H9 (cell line): Measurements from ENCODE around the gene RNF213. TPM values are rescaled to one million over a fixed set of nuclear protein-coding genes. Genes with fewer than 3 reads are reported as not detected.
"Not testable (repeated sequence)": the region's sequence is repeated elsewhere in the genome, so short reads cannot be mapped to it uniquely, and the experiment has no call there.

Source experiments
- DNase-seq: peaks from one replicate; pipeline ENCODE4 v3.0.0-alpha.2; 2017
- H2AFZ ChIP-seq: one replicate; pipeline ENCODE4 v1.6.1; 2013; ENCODE audit warnings: mild to moderate bottlenecking, low read length, control low read depth, moderate library complexity
- H2AK5ac ChIP-seq: 2 replicates; pipeline ENCODE4 v1.6.1; 2013; ENCODE audit warnings: low read length, control low read depth, mixed read lengths; ENCODE audit not compliant: insufficient read length
- H2BK120ac ChIP-seq: one replicate; pipeline ENCODE4 v1.6.1; 2013; ENCODE audit warnings: low read depth, mild to moderate bottlenecking, low read length, control low read depth, inconsistent platforms; ENCODE audit not compliant: poor library complexity, severe bottlenecking
- H2BK12ac ChIP-seq: 2 replicates; pipeline ENCODE4 v1.6.1; 2013; ENCODE audit warnings: low read length, control low read depth, mixed read lengths, low read depth; ENCODE audit not compliant: insufficient read length
- H2BK15ac ChIP-seq: 2 replicates; pipeline ENCODE4 v1.6.1; 2013; ENCODE audit warnings: low read depth, low read length, control low read depth
- H2BK20ac ChIP-seq: one replicate; pipeline ENCODE4 v1.6.1; 2013; ENCODE audit warnings: low read depth, mild to moderate bottlenecking, low read length, control low read depth, inconsistent platforms; ENCODE audit not compliant: poor library complexity, severe bottlenecking
- H2BK5ac ChIP-seq: 2 replicates; pipeline ENCODE4 v1.6.1; 2013; ENCODE audit warnings: low read length, control low read depth, mixed read lengths; ENCODE audit not compliant: insufficient read length
- H3K14ac ChIP-seq: 2 replicates; pipeline ENCODE4 v1.6.1; 2013; ENCODE audit warnings: low read length, control low read depth; ENCODE audit not compliant: insufficient read depth
- H3K18ac ChIP-seq: 2 replicates; pipeline ENCODE4 v1.6.1; 2013; ENCODE audit warnings: low read depth, mild to moderate bottlenecking, mixed read lengths, low read length, control low read depth; ENCODE audit not compliant: insufficient read length
- H3K23ac ChIP-seq: 2 replicates; pipeline ENCODE4 v1.6.1; 2013; ENCODE audit warnings: low read length, control low read depth, mixed read lengths, low read depth; ENCODE audit not compliant: insufficient read length
- H3K23me2 ChIP-seq: 2 replicates; pipeline ENCODE4 v1.6.1; 2013; ENCODE audit warnings: low read depth, mild to moderate bottlenecking, mixed read lengths, low read length, control low read depth; ENCODE audit not compliant: insufficient read length, poor library complexity, severe bottlenecking
- H3K27ac ChIP-seq: 2 replicates; pipeline ENCODE4 v1.5.1; 2013; ENCODE audit warnings: low read length, control low read depth, mixed read lengths, low read depth; ENCODE audit not compliant: insufficient read length
- H3K27me3 ChIP-seq: 2 replicates; pipeline ENCODE4 v1.6.1; 2013; ENCODE audit warnings: low read length, control low read depth, inconsistent platforms; ENCODE audit not compliant: insufficient read depth
- H3K4ac ChIP-seq: 2 replicates; pipeline ENCODE4 v1.6.1; 2013; ENCODE audit warnings: low read depth, mild to moderate bottlenecking, control low read depth, inconsistent platforms, low read length, moderate library complexity
- H3K4me1 ChIP-seq: 2 replicates; pipeline ENCODE4 v1.6.1; 2013; ENCODE audit warnings: low read length, control low read depth, inconsistent platforms; ENCODE audit not compliant: insufficient read depth
- H3K4me2 ChIP-seq: 2 replicates; pipeline ENCODE4 v1.6.1; 2013; ENCODE audit warnings: low read length, control low read depth, mixed read lengths; ENCODE audit not compliant: insufficient read length, insufficient read depth
- H3K56ac ChIP-seq: 2 replicates; pipeline ENCODE4 v1.6.1; 2013; ENCODE audit warnings: low read depth, mild to moderate bottlenecking, mixed read lengths, low read length, control low read depth; ENCODE audit not compliant: insufficient read length
- H3K79me1 ChIP-seq: 2 replicates; pipeline ENCODE4 v1.6.1; 2013; ENCODE audit warnings: low read depth, mild to moderate bottlenecking, moderate library complexity, low read length, control low read depth, inconsistent platforms; ENCODE audit not compliant: insufficient read depth, poor library complexity, severe bottlenecking
- H3K79me2 ChIP-seq: 2 replicates; pipeline ENCODE4 v1.6.1; 2013; ENCODE audit warnings: low read length, control low read depth, inconsistent platforms; ENCODE audit not compliant: insufficient read depth
- H3K9ac ChIP-seq: 2 replicates; pipeline ENCODE4 v1.6.1; 2013; ENCODE audit warnings: low read length, control low read depth, mixed read lengths; ENCODE audit not compliant: insufficient read length; ENCODE audit errors: extremely low read depth
- H3K9me3 ChIP-seq: one replicate; pipeline ENCODE4 v1.6.1; 2013; ENCODE audit warnings: low read depth, low read length, inconsistent platforms; ENCODE audit not compliant: control insufficient read depth
- H3T11ph ChIP-seq: one replicate; pipeline ENCODE4 v1.6.1; 2013; ENCODE audit warnings: mild to moderate bottlenecking, low read length, control low read depth, inconsistent platforms
- H4K20me1 ChIP-seq: one replicate; pipeline ENCODE4 v1.6.1; 2013; ENCODE audit not compliant: control insufficient read depth, insufficient read length, insufficient read depth
- H4K5ac ChIP-seq: 2 replicates; pipeline ENCODE4 v1.6.1; 2013; ENCODE audit warnings: low read depth, mild to moderate bottlenecking, mixed read lengths, low read length, control low read depth; ENCODE audit not compliant: insufficient read length
- H4K8ac ChIP-seq: replicated peaks from 2 replicates; pipeline ENCODE4 v1.6.1; 2013; ENCODE audit warnings: low read length, control low read depth, mixed read lengths, low read depth; ENCODE audit not compliant: insufficient read length
- H4K91ac ChIP-seq: 2 replicates; pipeline ENCODE4 v1.6.1; 2013; ENCODE audit warnings: low read depth, mild to moderate bottlenecking, moderate library complexity, mixed read lengths, low read length, control low read depth; ENCODE audit not compliant: insufficient read length
- H3K27ac Mint-ChIP-seq, 3 experiments: 2 replicates in 2 of 3; 3 replicates in 1 of 3; pipeline ENCODE4 v1.8.0; 2020 to 2021; ENCODE audit warnings: mixed read lengths in 3 of 3, mild to moderate bottlenecking in 1 of 3, moderate library complexity in 1 of 3
- H3K27me3 Mint-ChIP-seq: 2 replicates; pipeline ENCODE4 v1.8.0; 2021; ENCODE audit warnings: low read depth, mild to moderate bottlenecking, moderate library complexity, mixed read lengths
- H3K36me3 Mint-ChIP-seq, 3 experiments: 2 replicates in 2 of 3; 3 replicates in 1 of 3; pipeline ENCODE4 v1.8.0; 2020 to 2021; ENCODE audit warnings: low read depth in 3 of 3, mixed read lengths in 3 of 3; ENCODE audit not compliant: insufficient read depth in 1 of 3
- H3K4me1 Mint-ChIP-seq, 2 experiments: 2 replicates each; pipeline ENCODE4 v1.8.0; 2020; ENCODE audit warnings: mixed read lengths in 2 of 2
- H3K4me3 Mint-ChIP-seq, 2 experiments: 2 replicates in 1 of 2; 3 replicates in 1 of 2; pipeline ENCODE4 v1.8.0; 2020 to 2021; ENCODE audit warnings: mild to moderate bottlenecking in 2 of 2, mixed read lengths in 2 of 2, moderate library complexity in 1 of 2
- H3K9me3 Mint-ChIP-seq, 2 experiments: 2 replicates in 1 of 2; 3 replicates in 1 of 2; pipeline ENCODE4 v1.8.0; 2020; ENCODE audit warnings: mild to moderate bottlenecking in 2 of 2, mixed read lengths in 2 of 2, moderate library complexity in 1 of 2
- CTCF ChIP-seq: fragments of 200-600 bp; sonication (generic); conservative IDR thresholded peaks from 3 replicates; pipeline ENCODE4 v1.8.0; 2021; ENCODE audit warnings: antibody characterized with exemption, mild to moderate bottlenecking
- WGBS: extraction: QIAGEN DNeasy Blood & Tissue Kit; methylation state at CpG from one replicate; pipeline ENCODE4 v1.1.7; 2013; ENCODE audit warnings: missing lambda C conversion rate, low lambda C conversion rate, mixed read lengths; ENCODE audit not compliant: insufficient read length; ENCODE audit errors: extremely low coverage; 5-methylcytosine and 5-hydroxymethylcytosine counted together
- total RNA-seq: library from RNA; stranded (reverse); gene quantifications from 2 replicates; pipeline ENCODE4 v1.2.1, GENCODE V29; 2021

RNF213 gene
- total RNA-seq, 1 experiment from 2014 or later: 34.3 TPM

DNA sequence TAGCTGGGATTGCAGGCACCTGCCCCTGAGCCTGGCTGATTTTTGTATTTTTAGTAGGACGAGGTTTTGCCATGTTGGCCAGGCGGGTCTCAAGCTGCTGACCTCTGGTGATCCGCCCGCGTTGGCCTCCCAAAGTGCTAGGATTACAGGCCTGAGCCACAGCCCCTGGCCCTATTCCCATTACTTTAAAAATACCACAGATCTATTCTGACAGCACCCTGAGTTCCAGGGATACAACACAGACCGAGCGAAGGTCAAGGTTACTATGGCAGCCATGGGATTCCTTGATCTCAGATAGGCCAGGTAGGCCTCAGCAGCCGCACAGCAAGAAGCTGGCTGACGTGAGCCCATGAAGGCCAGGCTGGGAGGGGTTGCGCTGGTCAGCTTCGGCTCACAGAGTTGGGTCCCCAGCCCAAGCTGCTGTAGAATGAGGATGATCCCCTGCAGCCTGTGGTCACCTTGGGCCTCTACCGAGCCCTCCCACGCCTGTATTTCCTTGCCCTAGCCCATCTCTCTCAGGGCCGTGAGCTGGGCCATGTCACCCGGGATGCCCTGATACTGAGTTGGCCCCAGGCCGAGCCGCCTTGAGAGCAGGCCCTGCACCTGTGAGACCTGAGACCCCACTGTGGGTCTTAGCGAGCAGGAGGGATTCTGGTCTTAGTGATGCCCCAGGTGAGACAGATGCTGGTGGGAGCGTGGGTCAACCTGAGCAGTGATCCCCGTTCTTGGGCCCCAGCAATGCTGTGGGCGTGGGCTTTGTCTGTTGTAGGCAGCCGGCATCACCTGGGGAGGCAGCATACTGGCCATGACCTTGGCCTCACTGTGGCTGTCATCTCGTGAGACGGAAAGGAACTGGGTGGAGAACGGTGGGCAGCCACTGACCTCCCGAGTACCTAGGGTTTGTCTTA is 16.9 kb upstream of the RNF213 start:
- Histone ChIP-seq H4K20me1 (no peaks in the 10 kb centered on the region), H3K4me1 (no peaks in the 10 kb centered on the region), H3K27ac (no peak overlapping the region), H3K23me2 (no peaks in the 10 kb centered on the region), H4K5ac (no peak overlapping the region), H2BK20ac (no peak overlapping the region), H3K18ac (no peak overlapping the region), H3K79me2 (no peaks in the 10 kb centered on the region), H3K4me2 (no peak overlapping the region), H2BK12ac (no peak overlapping the region), H3K23ac (no peak overlapping the region), H3K9ac (no peak overlapping the region), H2BK15ac (no peak overlapping the region), H2BK120ac (no peak overlapping the region), H2AFZ (no peak overlapping the region), H4K8ac (no peak overlapping the region), H2BK5ac (no peak overlapping the region), H4K91ac (no peak overlapping the region), H3K27me3 (no peaks in the 10 kb centered on the region), H3K9me3 (no peaks in the 10 kb centered on the region), H3K14ac (no peak overlapping the region), H3K79me1 (no peaks in the 10 kb centered on the region), H3K56ac (no peak overlapping the region), H2AK5ac (no peak overlapping the region), H3K4ac (no peak overlapping the region), H3T11ph (no peak overlapping the region)
- no peak for DNase-seq
- peaks cover 10 to 44% (median 24%) of the 10 kb centered on the region in 3 experiments for H3K36me3 Mint-ChIP-seq
- no CpG with 5 or more reads among the region's 26 CpGs for WGBS
- no peak for TF ChIP-seq CTCF
- H3K4me3 Mint-ChIP-seq: no peak overlapping the region
- no peaks in the 10 kb centered on the region for H3K9me3 Mint-ChIP-seq
- H3K27ac Mint-ChIP-seq: no peak overlapping the region
- H3K4me1 Mint-ChIP-seq: no peaks in the 10 kb centered on the region
- no peaks in the 10 kb centered on the region; the same call in 1 of the 2 replicates for H3K27me3 Mint-ChIP-seq

GRCh38 chr17:80244448-80244847 is 16.2 kb upstream of the RNF213 start:
- not testable (repeated sequence) for H3K56ac ChIP-seq, H3K4ac ChIP-seq, H3K9me3 ChIP-seq, H3K23me2 ChIP-seq, H2BK120ac ChIP-seq, H3K27me3 ChIP-seq, H3K4me1 ChIP-seq, H3T11ph ChIP-seq, H3K79me2 ChIP-seq, H3K27ac ChIP-seq, H3K14ac ChIP-seq, H3K4me2 ChIP-seq, H2AFZ ChIP-seq, H2AK5ac ChIP-seq, H2BK15ac ChIP-seq, H3K79me1 ChIP-seq, H3K27ac Mint-ChIP-seq, H3K23ac ChIP-seq, H2BK5ac ChIP-seq, H3K4me3 Mint-ChIP-seq, H3K18ac ChIP-seq, H4K5ac ChIP-seq, H4K91ac ChIP-seq, H3K9ac ChIP-seq, H2BK12ac ChIP-seq, H4K20me1 ChIP-seq, H3K27me3 Mint-ChIP-seq, H3K9me3 Mint-ChIP-seq, H2BK20ac ChIP-seq, DNase-seq, H3K4me1 Mint-ChIP-seq, H4K8ac ChIP-seq
- WGBS: no CpG with 5 or more reads among the region's 6 CpGs
- peaks cover 10 to 46% (median 24%) of the 10 kb centered on the region in 3 experiments for H3K36me3 Mint-ChIP-seq
